Upper lobe of right lung (tissue), 1 donor: ENCODE data around the gene LAMA2. TPM values are rescaled to one million over a fixed set of nuclear protein-coding genes. Genes with fewer than 3 reads are reported as not detected.

ENCODE experiments used
- ATAC-seq: fragments of 200-7000 bp; cut with Tn5 transposase; one replicate; pipeline ENCODE4 v1.9.1; 2020; ENCODE audit warnings: mild to moderate bottlenecking, moderate library complexity
- DNase-seq: peaks from one replicate; pipeline ENCODE4 v3.0.0-alpha.2; 2020
- H3K27ac ChIP-seq: fragments of 200-600 bp; one replicate; pipeline ENCODE4 v1.8.0; 2022
- H3K27me3 ChIP-seq: fragments of 200-600 bp; one replicate; pipeline ENCODE4 v1.8.0; 2022; ENCODE audit warnings: mild to moderate bottlenecking
- H3K36me3 ChIP-seq: fragments of 200-600 bp; one replicate; pipeline ENCODE4 v1.8.0; 2022
- H3K4me1 ChIP-seq: fragments of 200-600 bp; one replicate; pipeline ENCODE4 v1.8.0; 2022
- H3K4me3 ChIP-seq: fragments of 200-600 bp; one replicate; pipeline ENCODE4 v1.8.0; 2022; ENCODE audit warnings: mild to moderate bottlenecking
- H3K9me3 ChIP-seq: fragments of 200-600 bp; one replicate; pipeline ENCODE4 v1.8.0; 2022
- intact Hi-C: fragments of 100-400 bp; cut with DNase I; formaldehyde crosslinking; loops from one replicate; pipeline ENCODE4 v1.11.0; 2022
- total RNA-seq: library from RNA; stranded (reverse); fragmentation: NEBNext Ultra II Directional; extraction: Animal tissue kit (Norgen Biotek cat#: 25700); gene quantifications from one replicate; pipeline ENCODE4 v1.2.1, GENCODE V29; 2021
- TF ChIP-seq, protein P1 (sequence below): fragments of 200-600 bp; IDR thresholded peaks from one replicate; pipeline ENCODE4 v1.8.0; 2022; ENCODE audit warnings: antibody characterized with exemption
- donor health status: DM: no; HTN: yes; CAD: no; lungs with severe emphysema.

Gene LAMA2
- total RNA-seq, 1 donor from 2014 or later, result 42.1 TPM

DNA sequence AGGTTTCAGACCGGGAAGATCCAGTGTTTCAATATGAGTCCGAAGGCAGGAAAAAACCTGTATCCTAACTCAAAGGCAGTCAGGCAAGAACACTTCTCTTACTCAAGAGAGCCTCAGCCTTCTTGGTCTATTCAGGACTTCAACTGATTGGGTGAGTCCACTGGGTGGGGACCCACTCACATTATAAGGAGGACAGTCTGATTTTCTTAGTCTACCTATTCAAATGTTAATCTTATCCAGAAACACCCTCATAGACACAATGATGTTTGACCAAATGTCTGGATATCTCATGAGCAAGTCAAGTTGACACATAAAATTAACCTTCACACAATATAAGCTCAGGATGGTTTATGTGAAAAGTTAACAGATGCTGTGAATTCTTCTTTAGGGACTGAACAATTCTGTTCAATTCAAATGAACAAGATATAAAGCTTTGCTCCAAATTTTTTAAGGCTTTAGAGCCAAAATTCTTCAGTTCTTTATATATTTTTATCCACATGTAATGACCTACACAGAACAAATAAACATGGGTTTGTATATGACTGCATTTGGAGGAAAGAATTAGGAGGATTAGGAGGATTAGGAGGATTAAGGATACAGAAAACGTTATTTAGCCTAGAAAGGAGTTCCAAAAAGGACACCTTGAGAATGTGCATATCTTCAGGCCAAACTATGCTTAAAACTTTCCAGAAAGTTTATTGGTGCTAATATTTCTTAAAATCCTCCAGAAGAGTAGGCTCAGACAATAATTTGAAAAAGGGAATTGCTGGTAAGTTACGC lies 35.3 kb upstream of the LAMA2 start:
- no peaks in the 10 kb centered on the region for H3K9me3 ChIP-seq
- no peaks in the 10 kb centered on the region for H3K27me3 ChIP-seq
- intact Hi-C loops, result no loop called here
- no peak overlapping the region for H3K27ac ChIP-seq
- H3K36me3 ChIP-seq, result no peaks in the 10 kb centered on the region
- H3K4me3 ChIP-seq, result no peak overlapping the region
- ATAC-seq (no peak), DNase-seq (no peak)
- TF ChIP-seq, protein P1, sequence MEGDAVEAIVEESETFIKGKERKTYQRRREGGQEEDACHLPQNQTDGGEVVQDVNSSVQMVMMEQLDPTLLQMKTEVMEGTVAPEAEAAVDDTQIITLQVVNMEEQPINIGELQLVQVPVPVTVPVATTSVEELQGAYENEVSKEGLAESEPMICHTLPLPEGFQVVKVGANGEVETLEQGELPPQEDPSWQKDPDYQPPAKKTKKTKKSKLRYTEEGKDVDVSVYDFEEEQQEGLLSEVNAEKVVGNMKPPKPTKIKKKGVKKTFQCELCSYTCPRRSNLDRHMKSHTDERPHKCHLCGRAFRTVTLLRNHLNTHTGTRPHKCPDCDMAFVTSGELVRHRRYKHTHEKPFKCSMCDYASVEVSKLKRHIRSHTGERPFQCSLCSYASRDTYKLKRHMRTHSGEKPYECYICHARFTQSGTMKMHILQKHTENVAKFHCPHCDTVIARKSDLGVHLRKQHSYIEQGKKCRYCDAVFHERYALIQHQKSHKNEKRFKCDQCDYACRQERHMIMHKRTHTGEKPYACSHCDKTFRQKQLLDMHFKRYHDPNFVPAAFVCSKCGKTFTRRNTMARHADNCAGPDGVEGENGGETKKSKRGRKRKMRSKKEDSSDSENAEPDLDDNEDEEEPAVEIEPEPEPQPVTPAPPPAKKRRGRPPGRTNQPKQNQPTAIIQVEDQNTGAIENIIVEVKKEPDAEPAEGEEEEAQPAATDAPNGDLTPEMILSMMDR, result no peak
- H3K4me1 ChIP-seq, result no peaks in the 10 kb centered on the region

DNA sequence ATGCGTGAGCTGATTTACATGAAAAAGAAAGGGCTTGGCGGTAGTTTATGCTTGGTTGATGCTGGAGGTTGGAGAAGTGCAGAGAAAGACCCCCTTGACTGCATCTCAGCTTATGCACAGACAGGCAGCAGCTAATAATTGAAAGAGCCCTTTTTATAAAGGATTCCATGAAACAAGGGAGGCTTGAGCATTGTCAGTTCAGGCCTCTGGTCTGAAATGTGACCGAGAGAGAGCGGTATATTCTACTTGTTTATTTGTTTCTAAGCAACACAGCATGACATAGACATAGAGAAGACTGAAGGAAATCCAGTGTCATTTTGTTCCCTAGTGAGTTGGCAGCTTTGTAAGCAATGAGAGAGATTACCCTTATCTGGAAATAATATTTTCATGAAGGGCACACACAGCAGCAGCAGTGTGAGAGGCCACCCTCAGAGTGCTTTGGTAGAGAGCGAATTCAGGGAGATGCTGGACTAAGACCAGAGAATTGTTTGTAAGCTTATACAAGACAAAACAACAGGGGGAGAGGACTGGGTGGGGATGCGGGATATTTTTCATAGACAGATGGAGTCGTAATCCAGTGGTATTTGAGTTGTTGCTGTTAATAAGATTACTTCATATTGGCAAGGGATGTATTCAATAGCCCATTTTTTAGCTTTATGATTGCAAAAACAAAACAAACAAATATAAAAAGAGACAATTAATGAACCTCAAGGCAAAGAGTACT lies 34.6 kb upstream of the LAMA2 start:
- DNase-seq, result no peak
- no peak overlapping the region for H3K27ac ChIP-seq
- TF ChIP-seq, protein P1, result no peak
- no peaks in the 10 kb centered on the region for H3K9me3 ChIP-seq
- H3K4me3 ChIP-seq, result no peak overlapping the region
- ATAC-seq, result no peak
- H3K27me3 ChIP-seq, result no peaks in the 10 kb centered on the region
- H3K4me1 ChIP-seq, result no peaks in the 10 kb centered on the region
- intact Hi-C loops, result no loop called here
- H3K36me3 ChIP-seq, result no peaks in the 10 kb centered on the region

DNA sequence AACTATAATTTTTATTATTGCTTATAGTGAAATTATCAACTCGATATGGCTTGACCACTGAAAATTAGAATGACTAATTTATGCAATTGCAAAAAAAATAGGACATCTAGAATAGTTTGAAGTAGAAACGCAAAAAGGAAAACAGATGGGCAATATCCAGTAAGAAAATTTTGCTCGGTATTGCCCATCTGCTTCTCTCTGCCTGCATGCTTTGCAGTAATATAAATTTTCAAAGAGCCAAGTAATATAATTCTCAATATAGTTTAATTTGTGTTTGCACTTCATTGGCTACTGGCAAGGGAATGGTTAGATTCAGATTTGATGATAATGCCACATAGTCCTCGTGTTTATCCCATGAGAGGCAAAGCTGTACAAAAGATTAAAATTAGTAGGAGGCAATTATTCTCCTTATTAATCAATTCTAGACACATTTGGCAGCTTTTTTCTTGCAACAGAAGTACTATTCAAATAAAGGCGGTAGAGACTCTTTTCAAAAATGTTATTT lies 27.3 kb upstream of the LAMA2 start:
- intact Hi-C loops, result no loop called here
- Histone ChIP-seq H3K36me3 (no peaks in the 10 kb centered on the region), H3K27ac (no peak overlapping the region), H3K4me3 (no peak overlapping the region), H3K9me3 (no peaks in the 10 kb centered on the region), H3K27me3 (no peaks in the 10 kb centered on the region), H3K4me1 (no peaks in the 10 kb centered on the region)
- DNase-seq (no peak), ATAC-seq (no peak)
- TF ChIP-seq, protein P1, result no peak

DNA sequence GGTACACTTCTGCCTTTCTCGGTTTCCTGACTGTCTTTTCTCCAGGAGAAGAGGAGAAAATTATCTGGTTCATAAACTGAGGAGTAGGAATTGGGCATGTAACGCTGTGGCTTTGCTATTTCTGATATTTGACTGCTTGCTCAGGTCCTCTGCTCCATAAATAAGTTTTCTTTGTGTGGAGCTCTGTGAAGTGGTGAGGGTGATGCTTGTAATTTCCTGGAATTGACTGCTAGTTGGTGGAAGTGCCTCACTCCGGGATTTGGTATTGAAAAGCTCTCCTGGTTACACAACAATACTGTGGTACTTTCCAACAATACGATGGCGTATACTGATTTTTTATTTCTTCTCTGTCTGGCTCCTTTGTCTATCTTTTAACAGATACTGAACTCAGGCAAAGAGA lies 25.1 kb upstream of the LAMA2 start:
- no peak for DNase-seq
- no peak overlapping the region for H3K27ac ChIP-seq
- no peak for ATAC-seq
- H3K36me3 ChIP-seq, result no peaks in the 10 kb centered on the region
- no peaks in the 10 kb centered on the region for H3K4me1 ChIP-seq
- no peaks in the 10 kb centered on the region for H3K9me3 ChIP-seq
- H3K4me3 ChIP-seq, result no peak overlapping the region
- TF ChIP-seq, protein P1, result no peak
- H3K27me3 ChIP-seq, result no peaks in the 10 kb centered on the region
- intact Hi-C loops, result no loop called here

DNA sequence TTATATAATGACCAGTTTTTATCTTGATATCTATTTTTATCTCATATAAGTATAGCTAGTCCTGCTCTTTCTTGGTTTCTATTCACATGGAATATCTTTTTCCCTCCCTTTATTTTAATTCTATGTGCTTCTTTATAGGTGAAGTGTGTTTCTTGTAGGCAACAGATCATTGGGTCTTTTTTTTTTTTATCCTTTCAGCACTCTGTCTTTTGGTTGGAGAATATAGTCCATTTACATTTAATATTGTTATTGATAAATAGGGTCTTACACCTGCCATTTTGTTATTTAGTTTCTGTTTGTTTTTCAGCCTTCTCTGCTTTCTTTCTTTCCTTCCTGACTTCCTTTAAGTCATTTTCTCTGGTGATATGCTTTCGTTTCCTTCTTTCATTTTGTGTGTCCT lies 22.2 kb upstream of the LAMA2 start:
- Histone ChIP-seq H3K4me3 (no peak overlapping the region), H3K9me3 (no peaks in the 10 kb centered on the region), H3K27me3 (no peaks in the 10 kb centered on the region), H3K27ac (no peak overlapping the region), H3K4me1 (no peaks in the 10 kb centered on the region), H3K36me3 (no peaks in the 10 kb centered on the region)
- intact Hi-C loops, result no loop called here
- TF ChIP-seq, protein P1, result no peak
- ATAC-seq (no peak), DNase-seq (no peak)
